ENCODE measurements around the gene CLP1.
"Not testable (repeated sequence)": the region's sequence is repeated elsewhere in the genome, so short reads cannot be mapped to it uniquely, and the experiment has no call there.

The CLP1 gene

GRCh38 chr11:57641011-57641807 is 16.4 kb upstream of the CLP1 start:
- no peak for DNase-seq (ENCODE audit: low spot score)

DNA sequence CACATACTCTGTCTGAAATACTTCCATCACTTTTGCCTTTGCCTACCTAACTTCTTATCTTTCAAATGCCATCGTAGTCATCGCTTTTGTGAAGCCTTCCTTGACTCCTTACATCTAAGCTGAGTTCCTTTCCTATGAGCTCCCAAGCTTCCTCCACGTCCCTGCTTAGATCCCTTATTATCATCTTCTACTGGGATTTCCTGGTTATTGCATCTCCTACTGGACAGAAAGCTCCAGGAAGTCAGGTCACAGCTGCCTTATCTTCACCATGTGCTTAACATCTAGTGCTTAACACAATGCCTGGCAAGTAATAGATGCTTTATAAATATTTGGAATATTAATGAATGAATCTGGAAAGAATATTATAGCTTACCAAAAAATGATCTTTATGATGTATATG is 13.8 kb upstream of the CLP1 start:
- no peak for DNase-seq (ENCODE audit: low spot score)

- DNase-seq (ENCODE audit: low spot score), result no peak
Observed at GRCh38 chr11:57644748-57645688, 12.5 kb upstream of the CLP1 start.

GRCh38 chr11:57645689-57646085 is 11.9 kb upstream of the CLP1 start:
- no peak for DNase-seq (ENCODE audit: low spot score)

DNA sequence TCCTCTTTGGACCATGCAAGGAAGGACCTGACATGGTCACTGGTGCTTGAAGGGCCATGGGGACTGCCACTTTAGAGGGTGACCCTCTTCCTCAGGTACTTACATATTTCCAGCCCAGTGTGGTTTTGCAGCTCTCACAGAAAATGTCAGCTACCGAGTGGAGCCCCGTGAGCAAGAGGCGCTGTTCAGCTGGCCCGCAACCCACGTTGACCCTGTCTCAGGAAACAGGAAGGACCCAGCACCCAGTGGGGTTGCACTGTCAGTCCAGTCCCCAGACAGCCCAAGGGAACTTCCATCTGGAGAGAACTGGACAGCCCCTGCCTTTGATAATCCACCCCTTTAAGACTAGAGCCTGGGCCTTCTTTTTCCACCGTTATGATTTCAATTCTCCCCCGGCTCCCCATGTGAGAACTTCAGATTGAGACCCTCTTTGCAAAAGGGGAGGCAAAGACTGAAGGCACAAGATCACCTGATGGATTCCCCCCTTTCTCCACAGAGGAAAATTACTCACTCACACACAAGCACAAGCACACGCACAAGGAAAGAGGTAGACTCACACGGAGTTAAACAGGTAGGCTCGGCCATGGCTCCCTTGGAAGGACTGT is 11.3 kb upstream of the CLP1 start:
- DNase-seq (ENCODE audit: low spot score), result no peak

DNA sequence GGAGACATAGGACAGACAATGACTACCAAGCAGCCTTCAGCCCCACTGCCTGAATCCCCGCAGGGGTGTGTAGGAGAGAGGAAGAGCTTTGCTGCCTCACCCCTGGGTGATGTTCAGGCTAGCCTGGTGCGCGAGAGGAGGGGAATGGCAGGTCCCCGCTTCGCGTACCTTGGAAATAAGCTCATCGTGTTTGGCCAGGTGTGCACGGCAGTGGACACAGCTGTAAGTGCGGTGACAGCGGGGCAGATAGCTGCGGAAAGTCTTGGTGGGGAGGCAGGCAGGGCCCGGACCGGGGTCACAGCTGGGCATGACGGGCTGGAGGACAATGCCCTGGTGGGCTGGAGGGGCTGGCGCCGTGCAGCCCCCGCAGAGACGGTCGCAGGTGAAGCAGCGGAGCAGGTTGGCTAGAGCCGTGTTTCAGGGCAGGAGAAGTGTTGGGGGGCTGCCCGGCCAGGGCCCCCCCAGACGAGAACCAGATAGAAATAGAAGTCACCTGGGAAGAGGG is 10.7 kb upstream of the CLP1 start:
- no peak for DNase-seq (ENCODE audit: low spot score)

DNA sequence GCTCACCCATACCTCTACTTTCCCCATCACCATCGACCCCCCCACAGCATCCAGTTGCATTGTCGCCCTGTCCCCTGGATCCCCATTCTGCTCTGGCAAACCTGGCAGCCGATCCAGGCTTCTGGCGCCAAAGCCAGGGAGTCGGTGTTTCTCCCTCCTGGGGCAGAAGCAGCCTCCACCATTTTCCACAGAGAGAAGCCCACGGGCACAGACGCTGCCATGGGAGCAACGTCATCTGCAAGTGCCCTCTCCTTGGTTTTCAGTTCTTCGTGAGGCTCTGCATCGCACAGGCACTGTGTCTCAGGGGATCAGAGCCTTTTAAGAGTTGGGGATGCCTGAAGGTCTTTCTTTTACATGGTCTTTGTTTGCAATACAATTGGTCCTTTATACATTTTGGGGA is 10.2 kb upstream of the CLP1 start:
- DNase-seq (ENCODE audit: low spot score), result no peak

- DNase-seq (ENCODE audit: low spot score), result no peak
Observed at GRCh38 chr11:57647960-57648800, 9.4 kb upstream of the CLP1 start.

- DNase-seq (ENCODE audit: low spot score), result no peak
Observed at GRCh38 chr11:57648801-57649735, 8.5 kb upstream of the CLP1 start.

- DNase-seq (ENCODE audit: low spot score), result no peak
Observed at GRCh38 chr11:57649826-57650738, 7.5 kb upstream of the CLP1 start, which contains the start of gene YPEL4. TSS of gene YPEL4 (minus strand) at chr11:57649912. CDS start at chr11:57647107, 2,805 bp downstream.

DNA sequence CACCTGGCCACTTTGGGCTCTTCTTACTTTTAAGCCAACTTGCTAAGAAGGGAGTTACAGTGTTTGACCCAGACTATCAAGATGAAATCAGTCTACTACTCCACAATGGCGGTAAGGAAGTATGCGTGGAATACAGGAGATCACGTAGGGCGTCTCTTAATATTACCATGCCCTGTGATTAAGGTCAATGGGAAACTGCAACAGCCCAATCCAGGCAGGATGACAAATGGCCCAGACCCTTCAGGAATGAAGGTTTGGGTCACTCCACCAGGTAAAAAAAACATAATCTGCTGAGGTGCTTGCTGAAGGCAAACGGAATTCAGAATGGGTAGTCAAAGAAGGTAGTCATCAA is 6.8 kb upstream of the CLP1 start:
- DNase-seq (ENCODE audit: low spot score), result no peak

DNA sequence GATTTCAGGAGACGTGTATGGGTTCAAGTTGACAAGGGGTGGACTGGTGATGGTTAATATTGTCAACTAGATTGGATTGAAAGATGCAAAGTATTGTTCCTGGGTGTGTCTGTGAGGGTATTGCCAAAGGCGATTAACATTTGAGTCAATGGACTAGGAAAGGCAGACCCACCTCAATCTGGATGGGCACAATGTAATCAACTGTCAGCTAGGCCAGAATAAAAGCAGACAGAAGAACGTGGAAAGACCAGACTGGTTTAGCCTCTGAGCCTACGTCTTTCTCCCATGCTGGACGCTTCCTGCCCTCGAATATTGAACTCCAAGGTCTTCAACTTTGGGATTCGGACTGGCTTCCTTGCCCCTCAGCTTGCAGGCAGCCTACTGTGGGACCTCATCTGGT is 6.2 kb upstream of the CLP1 start:
- no peak for DNase-seq (ENCODE audit: low spot score)

DNA sequence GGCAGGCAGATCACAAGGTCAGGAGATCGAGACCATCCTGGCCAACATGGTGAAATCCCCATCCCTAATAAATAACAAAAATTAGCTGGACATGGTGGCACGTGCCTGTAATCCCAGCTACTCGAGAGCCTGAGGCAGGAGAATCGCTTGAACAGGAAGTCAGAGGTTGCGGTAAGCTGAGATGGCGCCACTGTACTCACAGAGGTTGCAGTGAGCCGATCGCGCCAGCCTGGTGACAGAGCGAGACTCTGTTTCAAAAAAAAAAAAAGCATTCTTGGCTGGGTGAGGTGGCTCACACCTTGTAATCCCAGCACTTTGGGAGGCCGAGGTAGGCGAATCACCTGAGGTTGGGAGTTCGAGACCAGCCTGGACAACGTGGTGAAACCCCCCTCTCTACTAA is 5.3 kb upstream of the CLP1 start:
- not testable (repeated sequence) for DNase-seq (ENCODE audit: low spot score)

GRCh38 chr11:57652662-57653061 is 4.9 kb upstream of the CLP1 start:
- no peak for DNase-seq (ENCODE audit: low spot score)

DNA sequence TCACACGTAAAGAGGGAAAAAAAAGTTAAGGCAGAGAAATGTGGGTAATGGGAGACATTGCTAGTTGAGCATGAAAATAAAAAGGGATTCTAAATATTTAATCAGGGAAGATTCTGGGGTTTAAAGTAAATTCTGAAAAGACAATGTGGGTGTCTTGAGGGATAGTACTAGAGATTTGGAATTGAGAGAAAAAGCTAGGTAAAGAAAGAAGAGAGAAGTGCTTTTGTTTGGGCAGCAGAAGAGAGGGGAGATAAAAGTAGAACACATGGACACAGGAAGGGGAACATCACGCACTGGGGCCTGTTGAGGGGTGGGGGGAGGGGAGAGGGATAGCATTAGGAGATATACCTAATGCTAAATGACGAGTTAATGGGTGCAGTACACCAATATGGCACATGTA is 4.4 kb upstream of the CLP1 start:
- DNase-seq (ENCODE audit: low spot score), result no peak

GRCh38 chr11:57656885-57657193 is 723 bp upstream of the CLP1 start:
- no peak for DNase-seq (ENCODE audit: low spot score)

- DNase-seq (ENCODE audit: low spot score), result no peak
Observed at GRCh38 chr11:57658023-57658361, 430 bp downstream of the CLP1 start.

DNA sequence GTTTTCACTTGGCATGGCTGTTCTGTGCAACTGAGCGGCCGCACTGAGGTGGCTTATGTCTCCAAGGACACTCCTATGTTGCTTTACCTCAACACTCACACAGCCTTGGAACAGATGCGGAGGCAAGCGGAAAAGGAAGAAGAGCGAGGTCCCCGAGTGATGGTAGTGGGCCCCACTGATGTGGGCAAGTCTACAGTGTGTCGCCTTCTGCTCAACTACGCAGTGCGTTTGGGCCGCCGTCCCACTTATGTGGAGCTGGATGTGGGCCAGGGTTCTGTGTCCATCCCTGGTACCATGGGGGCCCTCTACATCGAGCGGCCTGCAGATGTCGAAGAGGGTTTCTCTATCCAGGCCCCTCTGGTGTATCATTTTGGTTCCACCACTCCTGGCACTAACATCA is 2.1 kb downstream of the CLP1 start:
- DNase-seq (ENCODE audit: low spot score), result no peak

GRCh38 chr11:57662893-57663292 is 5.3 kb downstream of the CLP1 start:
- DNase-seq (ENCODE audit: low spot score), result no peak

- no peak for DNase-seq (ENCODE audit: low spot score)
Observed at GRCh38 chr11:57663975-57664374, 6.4 kb downstream of the CLP1 start.
